NCI-H2171 (cell line): ENCODE measurements around the gene RASSF5.

Source experiments
- DNase-seq: peaks from one replicate; lab custom pipeline; 2025; lab: John Stamatoyannopoulos, UW

The RASSF5 gene

DNA sequence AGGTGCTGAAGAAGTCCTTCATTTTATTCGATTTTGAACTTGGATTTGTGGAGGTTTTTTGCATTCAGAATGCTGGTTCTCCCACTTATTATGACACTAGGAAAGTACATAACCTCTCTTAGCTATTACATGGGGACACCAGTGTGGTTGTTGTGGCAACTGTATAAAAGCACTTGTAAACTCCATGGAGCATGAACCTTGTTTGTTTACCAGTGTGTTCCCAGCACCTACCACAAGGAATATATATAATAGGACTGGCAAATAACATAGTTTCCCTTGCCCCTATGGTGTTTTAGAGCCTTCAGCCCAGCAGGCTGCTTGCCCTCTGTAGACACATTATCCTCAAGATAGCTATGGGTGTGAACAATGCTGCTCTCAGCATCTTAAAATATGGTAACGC, 43.1 kb downstream of the RASSF5 start:
- DNase-seq = no peak

DNA sequence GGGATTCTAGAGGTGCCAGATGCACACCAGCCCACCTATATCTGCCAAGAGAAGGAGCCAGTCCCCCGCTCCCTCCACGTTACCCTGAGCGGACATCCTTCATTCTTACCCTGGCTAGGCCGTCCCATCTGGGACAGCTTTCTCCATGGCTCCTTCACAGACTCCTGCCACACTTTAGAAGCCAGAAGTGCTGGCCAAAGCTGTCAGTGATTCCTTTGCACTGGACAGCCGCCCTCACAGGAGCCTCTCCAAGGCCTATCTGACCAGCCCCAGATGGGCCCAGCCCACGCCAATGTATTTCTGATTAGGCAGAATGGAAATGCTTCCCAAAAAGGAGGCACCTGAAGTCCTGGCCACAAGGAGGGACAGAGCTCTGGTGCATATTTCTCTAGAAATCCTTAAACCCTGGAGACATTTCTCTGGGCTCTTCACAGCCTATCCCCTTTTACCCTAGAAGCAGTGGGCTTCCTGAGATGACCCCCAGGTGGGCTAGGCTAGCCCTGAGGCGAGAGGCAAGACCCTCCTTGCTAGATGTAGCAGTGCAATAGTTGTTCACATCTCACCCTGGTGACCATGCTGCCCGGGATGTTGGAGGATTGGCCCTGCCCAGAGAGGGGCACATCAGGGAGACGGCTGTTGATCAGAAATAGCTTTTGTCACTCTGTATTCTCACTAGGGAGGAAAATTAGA, 44.1 kb downstream of the RASSF5 start:
- no peak for DNase-seq

DNA sequence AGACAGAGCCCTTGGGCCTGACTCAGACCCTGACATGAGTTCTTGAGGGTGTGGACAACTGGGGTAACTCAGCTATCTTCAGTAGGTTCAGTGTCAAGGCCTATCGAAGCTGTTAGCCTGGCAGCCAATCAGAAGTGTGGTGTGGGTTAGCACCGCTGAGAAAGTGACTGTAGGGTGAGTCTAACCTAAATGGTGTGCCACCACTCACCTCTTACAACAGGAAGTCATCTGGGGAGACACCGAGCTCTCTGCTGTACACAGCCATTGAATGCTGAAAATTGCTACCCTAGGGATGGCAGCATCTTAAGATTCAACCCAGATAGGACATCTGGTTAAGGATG, 44.6 kb downstream of the RASSF5 start:
- DNase-seq = no peak

DNA sequence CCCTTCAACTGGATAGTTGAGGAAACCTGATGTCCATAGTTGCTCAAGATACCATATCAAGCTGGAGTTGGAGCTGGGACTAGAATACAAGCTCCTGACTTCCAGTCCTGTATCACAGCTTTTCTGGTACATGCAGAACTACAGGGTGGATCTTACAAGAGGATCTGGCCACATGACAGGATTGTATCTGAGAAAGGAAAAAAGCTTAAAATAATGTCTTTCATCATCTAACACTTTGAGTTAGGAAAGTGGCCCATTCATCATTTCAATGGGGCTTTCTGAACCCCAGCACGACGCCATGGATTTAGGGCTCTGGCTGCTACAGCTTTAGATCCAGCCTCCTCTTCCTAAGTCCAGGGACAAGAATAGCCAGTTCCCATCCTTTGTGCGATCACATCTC, 46.9 kb downstream of the RASSF5 start:
- DNase-seq = no peak

DNA sequence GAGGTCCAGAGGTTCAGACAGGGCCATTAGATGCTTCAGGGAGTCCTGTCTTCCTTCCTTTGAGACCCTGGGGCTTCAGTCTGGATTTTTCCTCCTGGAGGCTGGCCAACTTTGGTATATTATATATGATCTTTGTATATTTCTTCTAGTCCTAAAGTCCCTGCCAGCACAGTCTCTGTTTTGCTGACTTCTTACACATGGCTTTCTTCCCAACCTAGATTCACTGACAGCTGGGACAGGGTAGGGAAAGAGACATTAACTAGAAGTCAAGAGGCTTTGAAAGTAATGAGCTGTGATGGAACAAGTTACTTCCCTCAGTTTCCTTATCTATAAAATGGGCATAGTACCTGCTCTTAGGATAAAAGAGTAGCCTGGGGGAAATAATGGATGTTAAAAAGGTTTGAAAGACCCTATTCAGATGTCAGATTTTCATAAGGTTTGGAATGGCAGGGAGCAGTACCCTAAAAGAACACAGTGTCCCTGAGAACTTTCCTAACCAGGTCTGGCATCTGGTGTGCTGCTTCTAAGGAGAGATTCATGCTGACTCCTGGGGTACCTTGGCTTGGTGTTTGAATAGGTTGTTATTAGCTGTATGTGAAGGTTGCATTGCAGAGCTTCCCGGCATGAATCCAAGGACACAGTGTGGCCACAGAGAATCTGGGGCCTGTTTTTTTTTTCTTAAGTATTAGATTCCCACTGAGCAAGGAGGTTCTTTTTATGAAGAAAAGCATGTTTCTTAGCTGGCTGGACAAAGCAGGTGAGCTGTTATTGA, 47.6 kb downstream of the RASSF5 start:
- no peak for DNase-seq

DNA sequence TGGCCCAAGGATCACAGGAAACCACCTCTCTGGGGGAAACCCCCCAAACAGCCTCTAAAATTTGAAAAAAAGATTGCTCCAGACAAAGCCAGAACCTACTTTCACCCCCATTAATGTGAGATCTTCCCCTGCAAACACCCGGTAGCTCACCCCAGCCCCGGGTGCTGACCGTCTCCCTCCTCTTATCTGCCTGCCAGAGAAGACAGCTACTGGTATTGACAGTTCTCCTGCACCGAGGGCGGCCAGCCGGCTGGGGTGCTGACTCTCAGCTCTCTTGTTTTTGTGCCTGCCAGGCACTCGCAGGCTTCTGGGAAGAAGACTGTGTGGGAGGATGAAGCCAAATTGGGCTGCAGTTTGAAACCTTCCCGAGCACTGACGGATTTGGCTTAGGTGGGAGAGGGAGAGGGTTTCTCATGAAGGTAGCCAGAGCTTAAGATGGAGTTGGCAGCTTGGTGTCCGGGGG, 48.2 kb downstream of the RASSF5 start:
- DNase-seq = no peak

DNA sequence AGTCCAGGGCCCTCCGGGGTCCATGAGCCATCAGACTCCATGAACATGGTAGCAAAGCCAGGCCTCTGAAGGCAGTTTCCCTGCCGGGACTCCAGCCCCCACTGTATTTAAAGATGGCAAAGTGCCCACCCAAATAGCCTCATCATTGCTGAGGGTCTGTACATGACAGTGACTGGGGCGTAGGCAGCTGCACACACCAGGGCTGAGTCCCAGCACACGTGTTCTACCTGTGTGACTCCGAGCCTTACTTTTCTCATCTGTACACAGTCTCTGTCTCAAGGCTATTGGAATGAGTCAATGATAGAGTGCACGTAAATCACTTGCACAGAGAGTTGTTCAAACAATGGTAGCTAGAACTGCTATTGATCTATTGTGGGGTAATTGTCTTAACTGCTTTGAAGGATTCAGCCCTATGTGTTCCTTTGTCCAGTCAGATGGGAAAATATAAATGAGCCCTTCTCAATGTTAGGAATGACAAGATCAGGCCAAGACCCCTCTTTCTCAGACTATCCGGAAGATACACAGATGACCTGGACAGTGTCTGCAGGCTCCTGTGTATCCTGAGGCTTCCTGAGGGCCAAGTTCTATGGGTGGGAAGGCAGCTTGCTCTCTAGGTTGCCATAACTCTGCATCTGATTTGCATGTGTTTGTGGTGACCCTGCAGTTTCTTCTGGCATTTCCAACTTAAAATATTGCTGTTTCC, 48.9 kb downstream of the RASSF5 start:
- no peak for DNase-seq

DNA sequence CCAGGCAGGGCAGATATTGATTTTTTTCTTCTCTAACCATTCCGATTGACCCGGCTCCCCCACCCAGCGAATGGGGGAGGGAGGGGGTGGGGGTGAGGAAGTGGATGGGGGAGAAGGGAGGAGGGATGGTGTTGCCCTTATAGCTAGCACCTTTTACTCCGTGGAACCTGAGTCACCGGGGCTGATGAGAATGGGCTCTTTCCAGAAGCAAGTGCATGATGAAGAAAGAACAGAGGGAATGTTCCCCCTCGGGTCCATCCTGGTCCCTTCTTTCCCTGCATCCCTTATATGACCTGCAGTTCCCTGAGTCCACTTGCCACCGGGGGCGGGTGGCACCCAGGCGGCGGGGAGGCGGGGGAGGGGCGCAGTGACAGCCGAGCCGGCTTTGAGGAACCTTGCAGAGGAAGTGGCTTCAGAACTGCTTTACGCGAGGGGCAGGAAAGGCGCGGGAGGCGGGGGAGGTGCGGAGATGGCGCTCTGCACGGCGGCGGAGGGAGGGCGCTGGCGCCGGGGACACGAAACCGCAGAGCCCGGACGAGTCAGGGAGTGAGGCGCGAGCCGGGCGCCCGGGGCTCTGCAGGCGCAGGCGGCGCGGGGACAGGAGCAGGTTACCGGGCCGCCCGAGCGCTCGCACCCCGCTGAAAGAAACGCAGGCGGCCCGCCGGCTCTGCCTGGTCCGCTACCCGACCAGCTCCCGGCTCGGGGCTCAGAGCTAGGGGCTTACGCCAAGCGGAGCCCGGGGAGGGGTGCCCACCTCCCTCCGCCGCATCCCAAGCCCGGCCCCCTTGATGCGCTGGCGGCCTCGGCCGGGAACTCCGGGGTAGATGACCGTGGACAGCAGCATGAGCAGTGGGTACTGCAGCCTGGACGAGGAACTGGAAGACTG, 49.7 kb downstream of the RASSF5 start:
- peak; percentile 59 for DNase-seq

DNA sequence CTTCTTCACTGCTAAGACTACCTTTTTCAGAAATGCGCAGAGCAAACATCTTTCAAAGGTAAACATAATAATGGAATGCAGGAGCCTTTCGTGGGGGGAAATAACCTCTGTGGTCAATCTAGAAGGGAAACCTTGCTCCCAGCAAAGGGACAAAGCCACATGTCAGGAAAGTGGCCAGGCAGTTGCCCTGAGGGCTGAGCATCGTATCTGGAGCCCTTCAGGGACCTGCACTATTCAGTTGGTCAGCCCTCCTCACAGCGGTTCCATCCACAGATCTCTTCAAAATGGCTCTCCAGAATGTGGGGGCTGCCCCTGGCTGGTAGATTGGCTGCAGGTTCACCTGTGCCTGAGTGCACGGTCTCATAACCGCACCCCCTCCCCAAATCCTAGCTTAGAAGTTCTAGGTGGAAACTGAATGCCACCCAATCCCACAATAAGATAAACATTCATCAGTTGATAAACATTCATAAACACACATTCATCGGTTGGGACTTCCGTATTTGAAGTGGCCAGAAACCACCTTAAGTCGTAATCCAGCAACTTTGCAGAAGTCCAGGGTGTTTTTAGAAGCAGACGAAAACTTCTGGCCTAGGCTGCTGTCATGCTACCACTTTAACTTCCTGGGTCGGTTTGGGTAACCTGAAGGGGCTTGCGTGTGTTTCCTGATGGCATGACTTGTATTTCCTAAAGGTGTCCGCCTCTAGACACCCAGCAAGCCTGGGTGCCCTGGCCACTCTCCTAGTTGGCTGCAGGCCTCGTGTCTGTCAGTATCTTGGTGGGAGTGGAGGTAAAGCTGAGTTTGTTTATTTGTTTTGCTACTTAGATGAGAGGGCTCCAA, 50.5 kb downstream of the RASSF5 start:
- DNase-seq = no peak

DNA sequence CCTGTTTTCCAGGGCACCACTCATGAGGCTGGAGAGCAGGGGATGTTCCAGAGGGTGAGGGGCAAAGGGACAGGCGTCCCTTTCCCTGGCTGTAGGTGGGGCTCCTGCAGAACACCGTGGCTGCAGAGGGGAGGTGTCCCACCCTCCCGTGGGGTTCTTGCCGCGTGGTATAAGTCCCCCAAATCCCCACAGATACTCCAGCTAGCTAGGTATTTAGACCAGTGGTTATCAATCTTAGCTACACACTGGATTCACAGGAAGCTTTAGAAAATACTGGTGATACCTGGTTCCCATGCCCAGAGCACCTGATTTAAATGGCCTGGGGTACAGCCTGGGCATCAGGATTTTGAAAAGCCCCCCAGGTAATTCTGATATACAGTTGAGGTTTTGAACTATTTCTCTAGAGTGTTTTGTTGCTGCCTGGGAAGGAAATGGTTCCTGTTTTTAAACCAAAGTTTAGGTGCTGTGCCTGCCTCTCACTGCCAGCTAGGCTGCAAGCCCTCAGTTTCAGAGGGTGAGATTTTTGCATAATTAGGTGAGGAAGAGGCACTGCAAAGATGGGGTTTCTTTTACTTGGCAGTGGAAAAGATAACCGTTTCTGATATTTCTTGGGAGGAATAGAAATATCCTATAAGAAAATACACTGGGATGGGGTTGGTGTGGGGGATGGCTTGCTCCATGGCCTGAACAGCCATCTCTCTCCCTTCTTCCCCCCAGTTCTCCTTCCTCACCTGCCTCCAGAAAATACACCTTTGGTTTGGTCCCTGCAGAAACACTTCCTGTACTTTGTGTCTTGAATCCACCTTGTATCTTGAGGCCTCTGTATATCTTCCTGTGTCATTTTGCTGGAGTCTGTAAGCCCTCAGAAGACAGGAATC, 51.7 kb downstream of the RASSF5 start:
- DNase-seq = no peak

DNA sequence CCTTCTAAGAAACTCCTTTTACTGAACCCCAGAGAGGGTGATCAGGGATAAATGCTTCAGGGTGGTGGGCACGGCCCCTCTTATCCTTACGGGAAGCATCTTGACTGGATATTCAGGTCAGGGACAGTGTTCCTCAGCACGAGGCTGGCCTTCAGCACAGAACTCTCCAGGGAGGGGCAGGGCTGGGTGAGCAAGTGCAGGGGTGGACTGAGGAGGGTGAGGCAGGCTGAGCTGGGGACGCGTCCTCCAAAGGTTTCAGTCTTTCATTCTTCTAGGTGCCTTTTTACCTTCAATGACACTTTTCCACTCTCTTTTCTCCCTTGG, 52.3 kb downstream of the RASSF5 start:
- no peak for DNase-seq

DNA sequence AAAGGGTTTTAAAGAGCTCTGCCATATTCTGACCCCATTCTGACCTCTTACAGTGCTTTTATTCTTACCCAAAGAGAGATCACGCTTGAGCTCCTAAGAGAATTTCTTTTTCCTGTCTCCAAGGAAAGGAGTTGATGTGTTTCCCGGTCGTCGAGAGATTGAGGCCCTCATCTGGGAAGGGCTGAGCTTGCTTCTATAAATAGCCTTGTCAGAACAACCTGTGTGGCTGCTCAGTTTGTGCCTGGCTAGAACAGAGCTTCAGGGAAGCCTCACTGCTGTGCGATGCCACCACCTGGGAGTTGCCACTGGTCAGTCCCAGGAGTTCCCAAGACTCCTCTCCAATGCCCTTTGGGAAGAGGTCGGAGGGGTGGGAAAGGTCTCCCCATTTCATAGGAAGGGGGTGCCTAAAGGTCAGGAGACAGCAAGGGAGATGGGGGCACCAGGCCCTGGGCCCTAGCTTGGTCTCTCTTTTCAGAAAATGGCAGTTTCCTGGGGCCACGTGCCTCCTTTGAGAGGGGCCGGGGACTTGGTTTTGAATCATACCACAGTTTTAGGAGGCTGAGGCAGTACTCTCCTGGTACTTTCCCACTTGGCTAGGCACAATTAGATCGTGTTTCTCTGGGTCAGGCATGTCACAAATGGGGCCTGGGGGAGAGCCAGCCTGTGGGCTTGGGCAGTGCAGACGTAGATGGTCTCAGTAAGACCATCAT, 52.8 kb downstream of the RASSF5 start:
- DNase-seq = no peak

DNA sequence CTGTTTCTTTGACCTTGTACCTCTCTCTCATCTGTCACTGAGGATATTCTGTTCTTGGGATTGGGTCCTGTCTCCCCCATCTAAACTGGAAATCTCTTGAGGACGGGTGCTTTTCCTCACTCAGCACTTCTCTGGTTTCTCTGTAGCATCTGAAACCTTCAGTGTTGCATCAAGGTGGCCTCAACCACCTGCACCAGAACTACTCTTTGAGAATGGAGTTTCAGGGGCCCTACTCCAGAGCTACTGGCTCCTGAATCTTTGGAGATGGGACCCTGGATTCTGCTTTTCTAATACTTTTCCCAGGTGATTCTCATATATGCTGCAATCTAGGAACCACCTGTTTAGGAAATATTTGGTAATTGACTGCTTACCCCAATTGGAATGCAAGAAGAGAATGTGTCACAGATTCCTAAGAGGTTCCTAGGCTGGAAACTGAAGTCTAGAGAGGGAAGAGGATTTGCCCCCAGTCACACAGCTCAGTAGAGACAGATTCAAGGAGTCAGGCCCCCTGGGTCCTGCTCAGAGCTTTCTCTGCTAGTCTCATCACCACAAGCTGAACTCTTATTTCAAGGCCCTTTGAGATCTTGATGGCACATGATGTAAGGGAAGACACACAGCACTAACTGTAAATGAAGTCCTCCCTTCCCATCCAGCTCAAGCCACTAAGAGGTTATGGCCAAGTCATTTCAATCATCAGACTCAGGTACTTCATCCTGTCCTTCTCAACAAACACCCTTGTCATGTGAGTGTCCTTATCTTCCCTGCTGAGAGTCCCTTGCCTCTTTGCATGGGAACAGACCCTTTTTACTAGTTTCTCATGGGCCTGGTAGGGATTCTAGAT, 56.3 kb downstream of the RASSF5 start:
- DNase-seq = no peak

DNA sequence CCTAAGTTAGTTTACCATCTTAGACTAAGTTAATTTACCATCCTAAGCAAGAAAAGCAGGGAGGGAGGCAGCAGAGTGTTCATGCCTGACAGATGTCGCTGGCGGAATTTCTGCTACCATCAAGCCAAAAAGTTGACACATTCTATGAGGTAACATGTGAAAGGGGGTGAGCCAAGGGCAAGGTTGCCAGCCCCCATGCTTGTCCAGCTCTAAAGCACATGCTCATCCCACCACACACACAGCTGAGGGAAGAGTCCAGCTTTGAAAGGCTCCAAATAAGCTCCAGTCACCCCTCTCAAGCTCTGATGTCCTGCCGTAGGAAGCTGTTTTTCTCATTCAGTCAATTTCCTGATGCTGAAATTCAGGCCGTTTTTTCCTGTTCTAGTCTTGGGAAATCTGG, 58.7 kb downstream of the RASSF5 start:
- DNase-seq = no peak

DNA sequence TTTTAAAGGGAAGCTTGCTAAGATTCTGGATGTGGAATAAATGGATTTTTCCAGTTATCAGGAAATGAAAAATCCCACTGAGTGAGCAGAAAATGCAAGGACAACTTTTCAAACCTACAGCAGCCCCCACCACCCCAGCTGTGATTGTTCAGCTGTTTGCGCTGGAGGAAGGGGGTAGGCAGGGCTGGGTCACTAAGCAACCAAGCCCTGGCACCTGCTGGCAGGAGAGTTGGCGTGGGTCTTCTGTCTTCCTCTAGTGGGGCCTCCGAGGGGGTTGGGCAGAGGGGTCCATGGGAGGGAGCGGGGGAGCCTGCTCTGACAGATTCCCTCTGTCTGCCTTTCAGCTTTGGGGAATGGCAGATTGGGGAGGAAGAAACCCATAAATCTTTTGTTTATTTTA, 59.7 kb downstream of the RASSF5 start:
- DNase-seq = no peak

DNA sequence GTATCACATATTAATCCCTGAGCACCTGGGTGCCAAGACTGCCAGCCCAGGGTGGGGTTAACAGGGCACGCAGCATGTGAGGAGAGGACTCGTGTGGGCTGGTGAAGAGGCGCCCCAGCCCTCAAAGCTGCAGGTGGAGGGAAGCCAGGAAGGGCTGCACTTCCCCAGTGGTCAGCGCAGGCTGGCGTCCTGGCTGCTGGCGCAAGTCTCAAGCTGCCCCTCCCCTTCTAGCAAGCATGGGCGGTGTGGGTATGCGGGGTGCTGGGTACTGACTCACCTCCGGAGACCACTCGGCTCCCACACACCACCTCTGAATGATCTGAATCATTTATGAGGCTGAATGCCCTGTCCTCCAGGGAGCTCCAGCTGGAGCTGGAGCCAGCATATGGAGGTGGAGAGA, 60.9 kb downstream of the RASSF5 start:
- no peak for DNase-seq

DNA sequence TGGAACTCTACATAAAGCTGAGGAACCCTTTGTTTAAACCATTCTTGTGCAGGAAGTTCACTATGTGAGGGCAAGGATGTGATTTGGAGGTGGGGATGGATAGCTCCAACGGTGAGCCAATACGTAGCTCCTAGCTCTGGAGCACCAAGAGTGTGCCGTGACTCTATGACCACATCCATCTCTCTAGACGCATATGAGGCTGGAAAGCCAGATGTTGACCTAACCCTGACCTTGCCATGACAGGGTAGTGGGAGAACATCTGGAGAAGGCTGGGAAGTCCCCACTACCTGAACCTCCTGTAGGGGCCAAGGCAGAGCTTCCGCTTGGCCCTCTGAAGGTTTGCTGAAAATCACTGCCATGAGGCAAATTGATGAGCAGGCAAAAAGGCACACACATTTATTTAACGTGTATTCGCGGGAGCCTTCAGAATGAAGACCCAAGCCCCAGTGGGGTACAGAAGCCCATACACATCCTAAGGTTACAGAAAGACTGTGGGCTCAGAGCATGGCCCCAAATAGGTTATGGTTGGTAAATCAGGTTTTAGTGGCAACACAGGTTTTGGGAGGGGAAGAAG, 61.5 kb downstream of the RASSF5 start:
- DNase-seq = no peak

DNA sequence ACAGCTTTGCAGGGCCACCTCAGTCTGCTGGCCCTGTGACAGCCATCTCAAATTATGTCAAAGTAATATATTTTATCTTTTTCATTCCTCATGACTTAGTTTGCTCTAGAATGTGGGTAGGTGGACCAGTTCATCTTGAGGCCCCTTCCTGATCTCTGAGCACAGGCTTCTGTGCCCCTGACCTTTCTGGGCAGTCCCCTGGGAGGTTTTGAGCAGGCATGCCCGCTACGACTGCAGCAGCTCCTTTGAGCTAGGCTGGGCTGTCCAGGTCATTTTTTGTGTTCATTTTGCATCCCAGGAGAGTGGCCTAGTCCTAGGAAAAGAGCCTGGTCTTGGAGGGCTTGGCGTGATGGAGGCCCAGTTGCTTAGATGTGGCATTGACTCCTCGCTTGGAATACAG, 62.2 kb downstream of the RASSF5 start:
- no peak for DNase-seq
